HG03139 (cell line): Measurements from ENCODE around the gene CDNF.
"Not testable (repeated sequence)": the region's sequence is repeated elsewhere in the genome, so short reads cannot be mapped to it uniquely, and the experiment has no call there.

Experiments used
- ATAC-seq: cut with Tn5 transposase; IDR thresholded peaks from one replicate; pipeline ENCODE4 v1.9.1; 2021; ENCODE audit not compliant: unreplicated experiment

CDNF gene

DNA sequence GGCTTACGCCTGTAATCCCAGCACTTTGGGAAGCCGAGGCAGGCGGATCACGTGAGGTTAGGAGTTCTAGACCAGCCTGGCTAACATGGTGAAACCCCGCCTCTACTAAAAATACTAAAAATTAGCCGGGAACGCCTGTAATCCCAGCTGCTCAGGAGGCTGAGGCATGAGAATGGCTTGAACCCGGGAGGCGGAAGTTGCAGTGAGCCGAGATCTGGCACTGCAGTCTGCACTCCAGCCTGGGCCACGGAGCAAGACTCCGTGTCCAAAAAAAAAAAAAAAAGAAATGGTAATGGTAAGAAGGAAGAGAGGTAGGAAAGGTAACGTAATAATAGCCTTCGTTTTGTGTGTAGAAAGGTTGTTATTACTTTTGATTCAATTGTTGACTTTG lies 1.5 kb upstream of the CDNF start:
- no peak for ATAC-seq

DNA sequence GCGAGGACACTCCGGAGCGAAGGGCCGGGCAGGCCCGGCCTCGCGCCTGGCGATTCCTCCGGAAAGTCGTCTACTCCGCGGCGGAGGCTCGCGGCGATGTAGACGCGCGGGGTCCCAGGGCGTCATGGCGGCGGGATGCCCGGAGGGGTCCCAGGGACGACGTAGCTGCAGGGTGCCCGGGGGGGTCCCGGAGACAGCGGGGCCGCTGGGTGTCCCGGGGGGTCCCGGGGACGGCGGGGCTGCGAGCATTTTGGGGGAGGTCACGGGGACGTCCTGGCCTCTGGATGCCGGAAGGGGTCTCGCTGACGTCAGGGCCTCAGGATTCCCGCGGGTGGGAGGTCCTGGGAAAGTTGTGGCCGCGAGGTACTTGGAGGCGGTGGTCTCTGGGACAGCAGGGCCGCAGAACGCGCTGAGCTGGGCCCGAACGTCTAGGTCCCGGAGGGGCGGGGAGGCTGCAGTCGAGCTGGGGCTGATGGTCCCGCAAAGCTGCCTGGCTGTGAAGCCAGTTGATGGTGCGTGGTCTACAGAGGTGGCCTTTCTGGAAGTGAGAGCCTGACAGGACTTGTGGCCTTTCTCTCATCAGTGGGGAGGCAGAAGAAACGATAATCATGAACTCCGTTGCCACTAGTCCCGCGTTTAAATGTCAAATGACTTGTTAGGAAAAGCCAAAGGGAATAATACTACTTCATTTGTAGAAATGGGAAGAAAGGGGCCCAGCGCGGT lies 906 bp upstream of the CDNF start:
- peak; percentile 6 for ATAC-seq

DNA sequence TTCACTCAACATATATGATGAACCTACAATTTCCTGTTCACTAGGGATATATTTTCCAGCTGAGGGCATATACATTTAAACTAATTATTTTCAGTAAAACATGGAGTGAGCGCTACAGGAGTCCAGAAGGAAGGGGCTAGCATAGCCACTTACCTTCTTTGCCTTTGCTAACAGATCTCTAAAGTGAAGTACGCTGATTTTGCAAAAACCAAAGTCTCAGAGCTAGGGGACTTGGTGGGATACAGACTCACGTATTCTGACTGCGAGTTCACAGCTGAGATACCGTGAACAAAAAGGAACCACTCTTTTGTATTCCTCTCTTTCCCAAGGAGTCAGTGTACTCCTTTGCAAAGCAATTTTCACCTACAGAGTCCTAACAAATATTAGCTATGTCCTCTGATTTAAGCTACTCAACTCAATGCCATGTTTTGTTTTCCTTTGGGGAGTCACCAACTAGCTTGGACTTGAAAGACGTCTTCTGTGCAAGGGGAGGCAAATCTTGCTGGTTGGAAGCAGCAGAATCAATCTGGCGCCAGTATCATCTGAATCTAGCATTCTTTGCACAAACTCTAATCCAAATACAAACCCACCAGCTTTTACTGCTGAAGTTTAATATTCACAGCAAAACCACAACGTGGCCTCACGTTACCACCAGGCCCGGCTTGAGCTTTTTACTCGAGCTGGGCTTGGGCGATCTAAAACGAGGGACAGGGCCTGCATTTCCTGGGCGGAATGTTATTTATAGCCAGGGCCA lies 657 bp downstream of the CDNF start:
- ATAC-seq: no peak

- ATAC-seq: no peak
These were observed 1.6 kb downstream of the CDNF start for GRCh38 chr10:14836208-14836607.

DNA sequence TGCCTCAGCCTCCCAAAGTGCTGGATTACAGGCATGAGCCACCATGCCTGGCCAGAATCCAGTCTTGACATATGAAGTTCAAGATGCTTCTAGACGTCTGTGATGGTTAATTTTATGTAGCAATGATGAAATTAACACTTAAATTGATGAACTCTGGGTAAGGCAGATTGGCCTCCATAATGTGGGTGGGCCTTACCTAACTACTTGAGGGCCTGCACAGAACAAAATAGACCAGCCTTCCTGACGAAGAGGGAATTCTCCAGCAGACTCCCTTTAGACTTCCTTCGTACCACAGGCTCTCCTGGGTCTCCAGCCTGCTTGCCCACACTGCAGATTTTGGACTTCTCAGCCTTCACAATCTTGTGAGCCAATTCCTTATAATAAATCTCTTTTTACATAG lies 4.7 kb downstream of the CDNF start:
- no peak for ATAC-seq

DNA sequence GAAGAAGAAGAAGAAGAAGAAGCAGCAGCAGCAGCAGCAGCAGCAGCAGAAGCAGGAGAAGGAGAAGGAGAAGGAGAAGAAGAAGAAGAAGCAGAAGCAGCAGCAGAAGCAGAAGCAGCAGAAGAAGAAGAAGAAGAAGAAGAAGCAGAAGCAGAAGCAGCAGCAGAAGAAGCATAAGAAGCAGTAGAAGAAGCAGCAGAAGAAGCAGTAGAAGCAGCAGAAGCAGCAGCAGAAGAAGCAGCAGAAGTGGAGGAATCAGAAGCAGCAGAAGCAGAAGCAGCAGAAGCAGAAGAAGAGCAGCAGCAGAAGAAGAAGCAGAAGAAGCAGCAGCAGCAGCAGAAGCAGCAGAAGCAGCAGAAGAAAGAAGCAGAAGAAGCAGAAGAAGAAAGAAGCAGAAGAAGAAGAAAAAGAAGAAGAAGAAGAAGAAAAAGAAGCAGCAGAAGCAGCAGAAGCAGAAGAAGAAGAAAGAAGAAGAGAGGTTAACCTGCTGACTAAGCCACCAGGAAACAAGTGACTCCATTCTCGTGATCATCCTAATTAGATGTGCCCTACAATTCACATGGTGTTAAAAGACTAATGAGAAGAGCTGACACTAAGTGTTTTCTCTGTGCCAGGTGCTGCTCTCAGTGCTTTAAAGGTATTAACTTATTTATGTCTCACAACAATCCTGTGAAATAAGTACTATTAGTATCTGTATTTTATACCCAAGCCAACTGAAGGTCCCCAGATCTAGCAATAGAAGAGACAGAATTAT lies 11.6 kb downstream of the CDNF start:
- ATAC-seq: no peak

DNA sequence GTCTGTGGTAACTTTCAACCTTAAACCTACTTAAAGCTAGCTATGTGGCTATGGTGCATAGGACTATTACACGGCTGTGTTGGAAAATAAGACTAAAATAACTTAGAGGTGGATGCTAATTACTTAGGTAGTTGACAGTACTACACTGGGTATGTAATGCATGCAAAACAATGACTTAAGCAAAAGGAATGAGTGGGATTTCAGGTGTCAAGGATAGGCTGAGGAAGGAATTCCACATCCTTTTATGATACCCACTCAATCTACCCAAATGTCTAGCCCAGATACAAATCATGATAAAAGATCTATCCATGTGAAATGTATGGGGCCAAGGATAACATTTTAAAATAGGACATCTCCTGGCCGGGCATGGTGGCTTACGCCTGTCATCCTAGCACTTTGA lies 13.9 kb downstream of the CDNF start:
- ATAC-seq: no peak

GRCh38 chr10:14822879-14823755 lies 14.7 kb downstream of the CDNF start:
- ATAC-seq: no peak

GRCh38 chr10:14821635-14822375 lies 16.0 kb downstream of the CDNF start:
- no peak for ATAC-seq

DNA sequence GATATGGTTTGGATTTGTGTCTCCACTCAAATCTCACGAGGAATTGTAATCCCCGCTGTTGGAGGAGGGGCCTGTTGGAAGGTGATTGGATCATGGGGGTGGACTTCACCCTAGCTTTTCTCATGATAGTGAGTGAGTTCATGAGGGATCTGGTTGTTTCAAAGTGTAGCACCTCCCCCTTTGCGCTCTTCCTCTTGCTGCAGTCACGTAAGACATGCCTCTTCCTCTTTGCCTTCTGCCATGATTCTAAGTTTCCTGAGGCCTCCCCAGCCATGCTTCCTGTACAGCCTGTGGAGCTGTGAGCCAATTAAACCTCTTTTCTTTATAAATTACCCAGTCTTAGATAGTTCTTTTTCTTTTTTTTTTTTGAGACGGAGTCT lies 17.1 kb downstream of the CDNF start:
- no peak for ATAC-seq

DNA sequence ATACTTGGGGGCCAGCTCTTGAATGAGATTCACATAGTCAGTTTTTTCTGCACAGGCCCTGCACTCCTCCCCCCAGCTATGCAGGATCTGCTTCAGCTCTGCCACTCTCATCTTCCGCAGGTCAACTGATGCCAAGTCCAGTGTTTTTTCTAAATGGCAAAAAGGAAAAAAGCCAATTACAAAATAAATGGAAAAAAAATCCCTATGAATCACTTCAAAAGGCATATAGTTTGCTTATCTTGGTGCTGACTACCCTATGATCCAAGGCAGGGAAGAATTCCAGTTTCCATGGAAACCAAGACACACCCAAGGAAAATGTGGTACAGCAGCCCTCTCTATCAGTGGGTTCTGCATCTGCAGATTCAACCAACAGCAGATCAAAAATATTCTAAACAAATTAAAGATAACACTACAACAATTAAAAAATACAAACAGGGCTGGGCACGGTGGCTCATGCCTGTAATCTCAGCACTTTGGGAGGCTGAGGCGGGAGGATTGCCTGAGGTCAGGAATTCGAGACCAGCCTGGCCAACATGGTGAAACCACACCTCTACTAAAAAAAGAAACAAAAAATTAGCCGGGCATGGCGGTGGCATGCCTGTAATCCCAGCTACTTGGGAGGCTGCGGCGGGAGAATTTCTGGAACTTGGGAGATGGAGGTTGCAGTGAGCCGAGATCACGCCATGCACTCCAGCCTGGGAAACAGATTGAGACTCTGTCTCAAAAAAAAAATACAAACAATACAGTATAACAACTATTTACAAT lies 17.6 kb downstream of the CDNF start:
- no peak for ATAC-seq

GRCh38 chr10:14816717-14817116 lies 21.1 kb downstream of the CDNF start:
- not testable (repeated sequence) for ATAC-seq

- no peak for ATAC-seq
These were observed 22.2 kb downstream of the CDNF start for GRCh38 chr10:14815681-14816080.

- ATAC-seq: no peak
These were observed 25.6 kb downstream of the CDNF start for GRCh38 chr10:14812271-14812670.

- ATAC-seq: no peak
These were observed 26.6 kb downstream of the CDNF start for GRCh38 chr10:14810969-14811953.

DNA sequence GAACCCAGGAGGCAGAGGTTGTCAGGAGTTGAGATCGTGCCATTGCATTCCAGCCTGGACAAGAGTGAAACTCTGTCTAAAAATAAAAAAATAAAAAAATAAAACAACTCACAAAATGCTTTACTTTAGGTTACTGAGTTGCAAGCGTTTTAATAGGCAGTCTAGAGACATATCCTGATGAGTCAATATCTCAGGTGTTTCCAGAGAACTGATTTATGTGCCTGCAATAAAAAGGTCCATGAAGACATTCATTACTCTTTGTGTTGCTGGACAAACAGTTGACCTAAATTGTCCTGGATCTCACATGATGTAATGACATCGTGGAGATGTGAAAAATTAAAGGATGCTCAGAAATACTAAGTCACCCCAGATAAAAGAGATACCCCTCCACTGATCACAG lies 31.5 kb downstream of the CDNF start:
- ATAC-seq: no peak

DNA sequence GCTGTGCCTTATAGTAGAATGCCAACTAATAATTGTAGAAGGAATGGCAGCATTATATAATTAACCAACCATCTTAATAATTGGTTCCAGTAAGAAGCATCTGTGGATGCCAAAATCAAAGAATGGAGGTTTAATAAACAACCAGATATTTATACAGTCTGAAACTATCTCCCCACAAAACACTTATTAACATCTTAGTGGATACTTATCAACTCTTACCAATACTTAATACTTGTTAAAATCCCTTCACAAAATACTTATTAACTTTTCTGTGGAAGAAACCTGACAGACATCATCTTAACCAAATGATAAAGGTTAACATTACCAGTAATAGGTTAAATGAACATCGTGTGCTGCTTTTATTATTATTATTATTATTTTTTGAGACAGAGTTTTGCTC lies 34.0 kb downstream of the CDNF start:
- no peak for ATAC-seq

- no peak for ATAC-seq
These were observed 36.1 kb downstream of the CDNF start for GRCh38 chr10:14801723-14802122.
